Measurements from ENCODE around the gene ENTPD2.

DNA sequence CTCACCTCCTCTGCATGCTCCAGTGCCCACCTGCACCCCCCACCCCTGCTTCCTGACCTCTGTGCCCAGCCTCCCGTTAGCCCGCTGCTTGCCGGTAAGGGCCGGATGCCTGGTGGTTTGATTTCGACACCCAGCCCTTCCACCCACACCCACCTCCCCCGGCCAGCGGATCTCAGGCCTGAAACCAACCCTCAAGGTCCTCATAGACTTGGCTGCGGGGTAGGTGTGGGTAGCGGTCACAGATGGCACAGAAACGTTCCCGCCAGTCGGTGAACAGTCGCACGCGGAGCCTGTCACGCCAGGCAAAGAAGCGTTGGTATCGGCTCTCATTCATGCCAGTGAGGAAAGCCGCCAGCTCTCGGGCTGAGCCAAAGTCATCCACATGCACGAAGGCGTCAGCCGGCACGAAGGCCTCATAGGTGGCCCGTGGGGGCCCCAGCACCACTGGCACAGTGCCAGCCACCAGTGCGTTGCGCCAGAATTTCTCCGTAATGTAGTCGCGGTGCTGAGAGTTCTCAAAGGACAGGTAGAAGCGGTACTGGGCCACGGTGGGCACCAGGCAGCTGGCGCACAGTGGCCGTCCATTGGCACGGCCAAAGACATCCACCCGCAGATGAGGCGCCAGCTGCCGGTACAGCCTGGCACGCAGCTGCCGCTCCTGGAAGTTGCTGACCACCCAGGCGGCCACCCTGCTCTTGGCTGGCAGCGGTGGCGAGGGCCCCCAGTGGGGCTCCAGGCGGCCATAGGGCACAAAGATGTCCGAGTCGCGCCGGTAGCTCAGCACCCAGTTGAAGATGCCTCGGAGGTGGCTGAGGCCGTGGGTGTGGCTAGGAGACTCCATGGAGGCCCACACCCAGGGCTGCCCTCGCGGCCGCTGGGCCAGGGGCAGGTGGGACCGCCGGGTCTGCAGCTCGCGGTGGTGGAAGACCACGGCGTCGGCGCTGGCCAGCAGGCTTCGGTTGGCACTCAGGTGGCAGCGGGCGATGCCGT lies 23.0 kb downstream of the ENTPD2 start:
- TF ChIP-seq, protein P1, sequence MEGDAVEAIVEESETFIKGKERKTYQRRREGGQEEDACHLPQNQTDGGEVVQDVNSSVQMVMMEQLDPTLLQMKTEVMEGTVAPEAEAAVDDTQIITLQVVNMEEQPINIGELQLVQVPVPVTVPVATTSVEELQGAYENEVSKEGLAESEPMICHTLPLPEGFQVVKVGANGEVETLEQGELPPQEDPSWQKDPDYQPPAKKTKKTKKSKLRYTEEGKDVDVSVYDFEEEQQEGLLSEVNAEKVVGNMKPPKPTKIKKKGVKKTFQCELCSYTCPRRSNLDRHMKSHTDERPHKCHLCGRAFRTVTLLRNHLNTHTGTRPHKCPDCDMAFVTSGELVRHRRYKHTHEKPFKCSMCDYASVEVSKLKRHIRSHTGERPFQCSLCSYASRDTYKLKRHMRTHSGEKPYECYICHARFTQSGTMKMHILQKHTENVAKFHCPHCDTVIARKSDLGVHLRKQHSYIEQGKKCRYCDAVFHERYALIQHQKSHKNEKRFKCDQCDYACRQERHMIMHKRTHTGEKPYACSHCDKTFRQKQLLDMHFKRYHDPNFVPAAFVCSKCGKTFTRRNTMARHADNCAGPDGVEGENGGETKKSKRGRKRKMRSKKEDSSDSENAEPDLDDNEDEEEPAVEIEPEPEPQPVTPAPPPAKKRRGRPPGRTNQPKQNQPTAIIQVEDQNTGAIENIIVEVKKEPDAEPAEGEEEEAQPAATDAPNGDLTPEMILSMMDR (conservative IDR thresholded peaks at IDR 0.05), result no peak
- TF ChIP-seq EZH2 (IDR thresholded peaks at IDR 0.05; ENCODE audit: low read depth), result no peak

All from PC-9 (cell line).